ENCODE results near the gene CBFA2T3.

- no peak for TF ChIP-seq CTCF (IDR thresholded peaks at IDR 0.05)
- no peak for TF ChIP-seq POLR2A (IDR thresholded peaks at IDR 0.05)
These were observed 76.9 kb downstream of the CBFA2T3 start for GRCh38 chr16:88899901-88900661.
